DMS153 (cell line): ENCODE data around the gene GABRG3.

Experiments
- DNase-seq: peaks from one replicate; lab custom pipeline; 2025; lab: John Stamatoyannopoulos, UW

Gene GABRG3

DNA sequence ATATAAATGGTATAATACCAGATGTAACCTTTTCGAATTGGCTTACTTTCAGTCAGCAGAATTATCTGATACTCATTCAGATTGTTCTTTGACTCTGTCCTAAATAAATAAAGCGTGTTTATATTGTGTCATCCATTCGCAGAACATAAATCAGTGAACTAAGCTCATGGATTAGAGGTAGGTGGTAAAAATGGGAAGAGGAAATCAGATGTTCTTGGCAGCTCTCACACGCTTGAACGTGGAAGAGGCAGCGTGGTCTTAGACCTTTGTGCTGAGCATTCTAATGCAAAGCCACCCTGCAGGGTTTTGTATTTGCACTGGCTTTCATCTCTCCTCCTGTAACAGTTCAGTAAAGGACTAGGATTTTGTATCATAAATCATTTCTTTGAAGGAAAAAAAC is 441.4 kb downstream of the GABRG3 start:
- DNase-seq, result peak; percentile 73

- DNase-seq, result no peak
Measured at GRCh38 chr15:27414168-27414870, 443.3 kb downstream of the GABRG3 start.

- DNase-seq, result peak; percentile 24
Measured at GRCh38 chr15:27418726-27419125, 447.7 kb downstream of the GABRG3 start.

- DNase-seq, result no peak
Measured at GRCh38 chr15:27422997-27423396, 452.0 kb downstream of the GABRG3 start.

- DNase-seq, result peak; percentile 53
Measured at GRCh38 chr15:27426805-27427204, 455.8 kb downstream of the GABRG3 start.

DNA sequence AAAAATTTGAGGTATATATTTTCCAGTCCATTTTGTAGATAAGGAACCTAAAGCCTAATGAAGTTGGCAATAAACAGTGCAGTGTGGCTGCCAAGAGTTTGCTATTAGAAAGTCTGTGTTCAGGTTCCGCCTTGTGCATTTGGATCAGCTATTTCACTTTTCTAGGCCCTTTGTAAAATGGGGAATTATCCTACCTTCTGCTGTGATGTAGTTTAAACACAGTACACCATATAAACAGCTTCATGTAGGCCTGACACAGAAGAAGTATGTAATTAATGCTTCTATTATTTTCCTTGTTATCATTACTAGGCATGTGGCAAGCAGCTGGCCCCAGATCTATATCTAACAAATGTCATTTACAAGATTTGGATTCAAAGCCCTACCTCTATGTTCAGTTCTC is 456.3 kb downstream of the GABRG3 start:
- peak; percentile 5 for DNase-seq

DNA sequence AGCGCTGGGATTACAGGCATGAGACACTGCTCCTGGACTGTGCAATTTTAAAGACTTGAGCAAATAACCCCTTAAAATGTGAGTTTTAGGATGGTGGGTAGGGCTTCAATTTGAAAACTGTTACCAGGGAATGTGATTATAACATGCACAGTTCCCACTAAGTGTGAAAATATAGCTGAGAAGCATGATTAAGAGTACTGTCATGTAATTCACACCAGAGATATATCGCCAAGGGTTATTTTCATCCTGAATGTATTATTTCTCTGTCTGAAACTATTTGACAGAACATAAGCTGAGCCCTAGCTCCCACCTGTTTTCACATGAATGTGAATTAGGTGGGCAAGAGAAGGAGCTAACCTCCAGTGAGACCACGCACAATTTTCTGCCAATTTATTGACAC is 457.2 kb downstream of the GABRG3 start:
- no peak for DNase-seq

GRCh38 chr15:27429577-27429976 is 458.6 kb downstream of the GABRG3 start:
- DNase-seq, result no peak

- DNase-seq, result no peak
Measured at GRCh38 chr15:27433604-27434003, 462.6 kb downstream of the GABRG3 start.

GRCh38 chr15:27438403-27439375 is 467.7 kb downstream of the GABRG3 start:
- DNase-seq, result no peak

DNA sequence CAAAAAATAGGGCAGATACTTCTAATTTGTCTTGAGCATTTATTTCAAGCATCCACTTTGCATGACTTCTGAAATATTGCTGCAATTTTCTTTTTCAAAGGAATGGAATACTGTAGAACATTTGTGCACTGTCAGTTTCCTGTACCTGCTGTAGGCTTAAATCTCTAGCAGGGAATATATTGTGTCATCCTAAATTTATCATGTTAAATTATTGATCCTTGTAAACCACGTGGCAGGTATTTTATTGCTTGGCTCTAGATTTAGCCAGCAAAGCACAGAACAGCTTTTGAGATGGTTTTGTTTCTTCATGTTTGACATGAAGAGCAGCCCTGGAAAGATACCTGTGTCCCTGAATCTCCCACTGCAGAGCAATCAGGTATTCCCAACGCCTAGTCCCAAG is 470.1 kb downstream of the GABRG3 start:
- DNase-seq, result no peak

DNA sequence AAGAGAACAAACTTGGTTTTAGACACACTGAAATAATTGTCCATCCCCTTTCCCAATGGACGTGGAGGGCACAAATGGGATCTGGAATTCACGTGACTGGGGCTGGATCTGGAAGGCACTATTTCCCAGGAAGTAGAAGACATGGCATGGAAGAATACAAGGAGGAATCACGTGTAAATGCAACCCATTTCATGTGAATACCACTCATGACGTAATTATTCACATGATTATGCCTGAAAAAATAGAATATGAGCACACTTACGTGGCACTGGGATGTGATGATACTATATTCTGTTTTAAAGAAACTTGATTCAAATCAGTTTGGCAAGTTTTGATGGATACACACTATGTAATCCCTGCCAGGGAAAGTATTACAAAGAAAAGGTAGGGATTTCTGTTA is 477.3 kb downstream of the GABRG3 start:
- DNase-seq, result no peak

GRCh38 chr15:27448986-27449385 is 478.0 kb downstream of the GABRG3 start:
- no peak for DNase-seq

DNA sequence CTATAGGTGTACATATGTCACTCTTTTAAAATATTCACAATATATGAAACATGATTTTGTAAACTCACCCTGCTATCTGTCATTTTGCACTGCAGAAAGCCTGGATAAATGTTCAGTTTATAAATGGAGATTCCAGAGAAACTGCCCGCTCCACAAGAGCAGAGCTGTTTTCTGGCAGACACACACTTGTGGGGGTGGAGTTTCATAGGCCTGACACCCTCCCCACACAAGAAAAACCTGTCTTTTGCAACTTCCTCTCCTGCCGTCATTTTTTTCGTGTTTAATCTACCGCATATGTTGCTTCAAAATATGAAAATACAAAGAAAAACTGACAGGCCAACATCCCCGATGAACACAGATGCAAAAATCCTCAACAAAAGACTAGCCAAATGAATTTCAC is 479.0 kb downstream of the GABRG3 start:
- DNase-seq, result no peak

DNA sequence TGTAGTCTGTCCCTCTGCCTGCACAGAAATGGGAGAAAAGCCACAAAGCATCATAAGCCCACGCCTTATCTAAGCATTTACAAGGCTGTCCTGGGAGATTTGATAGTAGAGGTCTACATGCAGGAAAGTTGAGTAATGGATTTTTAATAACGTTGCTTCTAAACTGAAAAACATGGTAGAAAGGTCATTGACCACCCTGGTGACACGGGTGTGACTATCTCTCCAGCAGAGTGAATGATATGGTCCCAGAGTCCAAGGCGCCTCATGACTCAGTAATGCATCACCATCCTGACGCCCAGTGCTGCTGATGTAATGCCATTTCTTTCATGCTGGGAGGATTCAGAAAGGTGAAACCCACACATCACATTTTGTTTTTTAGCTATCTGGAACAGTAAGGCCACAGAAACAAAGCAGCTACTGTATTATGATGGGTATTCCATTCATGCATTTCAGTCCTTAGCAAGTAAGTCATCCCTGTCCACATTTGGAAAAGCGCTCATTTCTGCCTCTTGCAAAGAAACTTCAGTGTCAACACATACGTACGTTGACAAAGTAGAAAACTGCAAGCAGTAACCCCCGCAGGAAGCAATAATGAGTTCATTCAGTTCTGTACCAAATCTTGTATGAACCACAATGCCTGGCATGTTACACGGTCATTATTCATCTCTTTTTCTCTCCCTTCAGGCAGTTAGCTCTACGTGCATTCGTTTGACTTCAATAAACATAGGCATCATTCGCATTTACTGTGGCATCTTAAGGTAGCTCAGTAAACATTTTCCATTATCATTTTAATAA is 483.5 kb downstream of the GABRG3 start:
- DNase-seq, result no peak

- DNase-seq, result no peak
Measured at GRCh38 chr15:27456807-27457206, 485.8 kb downstream of the GABRG3 start.

- no peak for DNase-seq
Measured at GRCh38 chr15:27457766-27458165, 486.8 kb downstream of the GABRG3 start.

GRCh38 chr15:27458345-27459084 is 487.5 kb downstream of the GABRG3 start:
- DNase-seq, result no peak

DNA sequence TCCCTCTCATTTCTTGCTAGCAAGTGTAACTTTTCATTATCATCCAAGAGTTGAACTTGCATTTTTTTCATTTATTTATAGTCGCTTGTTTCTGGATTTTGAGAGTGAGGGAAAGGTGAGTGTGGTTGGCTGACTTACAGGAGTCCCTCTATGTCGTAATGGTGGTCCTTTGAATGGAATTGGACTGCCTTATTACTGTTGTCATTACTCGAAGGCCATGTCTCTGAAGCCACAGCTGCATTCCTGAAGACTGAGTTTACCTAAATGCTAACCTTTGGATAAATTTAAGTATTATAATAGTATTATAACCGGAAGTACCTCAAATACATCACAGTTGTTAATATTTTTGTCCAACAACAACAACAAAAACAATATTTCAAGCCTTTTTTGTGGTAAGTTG is 488.9 kb downstream of the GABRG3 start:
- DNase-seq, result no peak

GRCh38 chr15:27461181-27461580 is 490.2 kb downstream of the GABRG3 start:
- no peak for DNase-seq

DNA sequence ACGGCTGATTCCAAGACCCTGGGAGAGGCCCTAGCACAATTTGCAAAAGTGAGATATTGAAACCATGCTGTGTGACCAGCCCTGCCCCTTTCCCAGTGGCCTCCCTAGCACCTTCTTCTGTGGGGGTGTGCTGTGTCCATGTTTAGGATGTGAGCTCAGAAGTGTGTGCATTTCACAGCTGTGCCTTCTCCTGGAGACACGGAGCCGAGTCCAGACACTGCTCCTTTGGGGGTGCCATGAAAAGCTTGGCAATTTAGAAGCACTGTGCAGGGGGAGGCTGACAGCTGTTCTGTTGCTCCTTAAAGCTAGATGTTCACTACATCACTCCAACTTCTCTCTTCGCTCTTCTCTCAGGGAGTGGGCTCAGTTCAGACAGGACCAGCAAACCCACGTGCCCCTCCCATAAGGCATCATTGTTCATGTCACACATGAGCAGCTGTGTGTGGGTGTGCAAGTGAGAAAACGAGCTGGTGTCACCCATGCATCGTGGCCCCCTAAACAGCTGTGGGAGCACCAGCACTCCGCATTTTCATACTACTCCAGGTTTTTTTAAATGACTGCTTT is 492.6 kb downstream of the GABRG3 start:
- no peak for DNase-seq
